Myocyte (in vitro differentiated cells): ENCODE data around the gene ARL10. TPM values are rescaled to one million over a fixed set of nuclear protein-coding genes. Genes with fewer than 3 reads are reported as not detected.

Source experiments
- microRNA counts: library from miRNA; unstranded; fragments of <30 nt; microRNA quantifications from one replicate; lab custom pipeline; 2016
- microRNA-seq: library from miRNA; unstranded; fragments of <30 nt; microRNA quantifications from one replicate; pipeline ENCODE4, GENCODE V29; 2016
- total RNA-seq: library from RNA; depleted of rRNA; stranded (reverse); fragments of >200 nt; gene quantifications from 2 replicates; pipeline ENCODE4 v1.2.3, GENCODE V29; 2014

ARL10 gene
- total RNA-seq, 1 donor from 2014 or later = 6.5 TPM

MicroRNAs within 50 kb of the gene (microRNA counts, 767-probe panel; counts per million panel counts)
- not detected for microRNA hsa-miR-1271-5p (lab: Ali Mortazavi, UCI)

Small RNAs within 50 kb of the gene (microRNA-seq; reads per million reads assigned to microRNA genes)
- 4.8 reads per million, percentile 21 among the genes with 10 or more reads in this experiment for gene MIR1271

Other genes with a start within 250 kb of the ARL10 start
- 3.2 and 7.8 TPM in 2 replicates for gene SIMC1, start 127.1 kb upstream of the ARL10 start, total RNA-seq
- 96.3 and 103 TPM in 2 replicates for gene KIAA1191, start 3.7 kb upstream of the ARL10 start, total RNA-seq
- gene NOP16, start 23.1 kb downstream of the ARL10 start, total RNA-seq = 17.4 and 29.7 TPM in 2 replicates
- gene HIGD2A, start 23.3 kb downstream of the ARL10 start, total RNA-seq = 123 and 125 TPM in 2 replicates
- gene CLTB, start 51.1 kb downstream of the ARL10 start, total RNA-seq = 211 and 223 TPM in 2 replicates
- 23.5 and 25.0 TPM in 2 replicates for gene FAF2, start 82.9 kb downstream of the ARL10 start, total RNA-seq
- gene RNF44, start 171.9 kb downstream of the ARL10 start, total RNA-seq = 9.6 and 10.6 TPM in 2 replicates
- not detected in 2 replicates for gene CDHR2, start 183.9 kb downstream of the ARL10 start, total RNA-seq
- 5.2 and 9.6 TPM in 2 replicates for gene GPRIN1, start 244.7 kb downstream of the ARL10 start, total RNA-seq